ENCODE data around the gene SUSD6. TPM values are rescaled to one million over a fixed set of nuclear protein-coding genes. Genes with fewer than 3 reads are reported as not detected.

SUSD6 gene
- total RNA-seq, 1 experiment from 2014 or later, result 44.7 TPM

DNA sequence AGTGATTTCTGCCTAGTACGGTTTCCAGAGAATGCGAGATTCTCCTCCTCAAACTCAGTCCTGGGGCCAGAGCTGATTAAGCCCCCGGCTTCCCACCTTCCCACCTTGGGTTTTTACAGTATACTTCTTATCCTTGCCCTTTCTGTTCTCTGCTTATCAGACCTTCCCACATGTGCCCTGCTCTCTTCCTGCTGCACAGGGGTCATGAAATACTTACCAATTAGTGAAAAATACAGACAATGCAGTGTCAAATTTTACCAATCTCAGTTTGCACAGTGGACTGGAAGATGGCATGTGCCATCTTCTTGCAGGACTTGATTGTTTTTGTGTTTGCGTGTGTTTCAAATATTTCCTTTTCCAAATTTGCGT is 14.7 kb downstream of the SUSD6 start:
- Mint-ChIP-seq H3K4me1 (ENCODE audit: low read depth, unreplicated experiment) (peaks cover 35% of the 10 kb centered on the region), H3K36me3 (ENCODE audit: insufficient read depth, unreplicated experiment) (peaks cover 2% of the 10 kb centered on the region), H3K27me3 (ENCODE audit: unreplicated experiment) (no peaks in the 10 kb centered on the region), H3K4me3 (ENCODE audit: low read depth, unreplicated experiment) (peak overlapping the region; percentile 25), H3K27ac (ENCODE audit: unreplicated experiment) (peak overlapping the region; percentile 12), H3K9me3 (ENCODE audit: low read depth, unreplicated experiment) (no peaks in the 10 kb centered on the region)
- TF ChIP-seq, protein P1, sequence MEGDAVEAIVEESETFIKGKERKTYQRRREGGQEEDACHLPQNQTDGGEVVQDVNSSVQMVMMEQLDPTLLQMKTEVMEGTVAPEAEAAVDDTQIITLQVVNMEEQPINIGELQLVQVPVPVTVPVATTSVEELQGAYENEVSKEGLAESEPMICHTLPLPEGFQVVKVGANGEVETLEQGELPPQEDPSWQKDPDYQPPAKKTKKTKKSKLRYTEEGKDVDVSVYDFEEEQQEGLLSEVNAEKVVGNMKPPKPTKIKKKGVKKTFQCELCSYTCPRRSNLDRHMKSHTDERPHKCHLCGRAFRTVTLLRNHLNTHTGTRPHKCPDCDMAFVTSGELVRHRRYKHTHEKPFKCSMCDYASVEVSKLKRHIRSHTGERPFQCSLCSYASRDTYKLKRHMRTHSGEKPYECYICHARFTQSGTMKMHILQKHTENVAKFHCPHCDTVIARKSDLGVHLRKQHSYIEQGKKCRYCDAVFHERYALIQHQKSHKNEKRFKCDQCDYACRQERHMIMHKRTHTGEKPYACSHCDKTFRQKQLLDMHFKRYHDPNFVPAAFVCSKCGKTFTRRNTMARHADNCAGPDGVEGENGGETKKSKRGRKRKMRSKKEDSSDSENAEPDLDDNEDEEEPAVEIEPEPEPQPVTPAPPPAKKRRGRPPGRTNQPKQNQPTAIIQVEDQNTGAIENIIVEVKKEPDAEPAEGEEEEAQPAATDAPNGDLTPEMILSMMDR (IDR thresholded peaks at IDR 0.05; ENCODE audit: unreplicated experiment), result no peak
- intact Hi-C loops (cut with micrococcal nuclease; ENCODE audit: unreplicated experiment), result no loop called here
- BruUV-seq (replicated peaks), result no TSS peak
- no peak for DNase-seq
- CTCF ChIA-PET, result no interaction called here

DNA sequence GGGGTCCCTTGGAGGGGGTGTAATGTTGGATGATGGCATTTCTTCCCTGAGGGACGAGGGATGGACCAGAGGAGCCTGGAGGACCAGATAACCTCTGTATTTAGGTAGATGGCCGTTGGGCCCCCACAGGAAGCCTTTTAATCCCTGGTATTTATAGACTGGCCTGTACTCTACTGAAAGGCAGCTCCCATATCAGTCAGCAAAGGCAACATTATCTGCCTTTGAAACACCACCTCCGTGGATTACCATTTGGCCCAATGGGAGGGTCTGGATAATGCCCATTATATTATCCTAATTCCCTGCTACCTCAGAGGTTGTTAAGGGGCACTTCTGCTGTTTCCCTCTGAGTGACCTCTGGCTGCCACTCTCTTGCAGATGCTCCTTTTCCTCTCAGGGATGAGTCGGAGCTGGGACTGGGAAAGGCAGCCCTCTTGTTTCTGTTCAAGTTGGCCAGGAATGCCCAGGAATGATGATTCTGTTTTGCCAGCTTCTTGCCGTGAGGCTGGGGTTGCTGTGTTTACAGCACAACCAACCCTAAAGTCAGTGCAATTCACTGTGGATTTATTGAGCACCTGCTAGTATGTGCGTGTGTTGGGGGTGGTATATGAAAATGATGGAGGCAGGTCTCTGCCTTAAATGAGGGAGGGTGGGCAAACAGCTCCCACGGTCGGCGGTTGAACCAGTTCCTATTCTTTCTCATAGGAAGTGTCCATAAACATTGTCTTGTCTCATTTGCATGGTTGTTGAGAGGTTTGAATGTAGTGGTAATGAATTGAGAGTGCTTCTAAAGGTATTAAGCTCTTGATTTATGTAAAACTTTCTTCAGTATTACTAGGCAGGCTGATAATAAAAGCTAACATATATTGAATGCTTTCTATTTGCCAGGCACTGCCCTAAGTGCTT is 18.1 kb downstream of the SUSD6 start:
- TF ChIP-seq, protein P1 (IDR thresholded peaks at IDR 0.05; ENCODE audit: unreplicated experiment), result no peak

DNA sequence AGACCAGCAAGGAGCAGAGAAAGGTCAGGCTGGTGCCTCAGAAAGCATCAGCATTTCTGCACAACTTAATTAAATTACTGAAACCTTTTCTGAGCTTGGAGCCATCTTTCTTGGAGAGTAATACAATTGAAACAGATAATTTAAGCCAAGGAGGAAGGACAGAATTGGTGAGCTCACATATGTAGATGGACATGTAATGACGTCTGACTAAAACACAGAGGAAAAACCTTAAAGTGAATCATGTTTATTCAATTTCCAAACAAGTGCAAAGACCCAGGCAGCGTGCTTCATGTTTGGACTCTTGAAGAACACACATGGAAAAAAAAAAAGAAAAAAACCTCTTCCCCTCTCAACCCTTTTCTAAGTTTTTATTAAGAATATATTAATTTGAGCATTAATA is 19.0 kb downstream of the SUSD6 start:
- Mint-ChIP-seq H3K9me3 (ENCODE audit: low read depth, unreplicated experiment) (no peaks in the 10 kb centered on the region), H3K4me3 (ENCODE audit: low read depth, unreplicated experiment) (no peak overlapping the region), H3K4me1 (ENCODE audit: low read depth, unreplicated experiment) (peaks cover 42% of the 10 kb centered on the region), H3K36me3 (ENCODE audit: insufficient read depth, unreplicated experiment) (no peaks in the 10 kb centered on the region), H3K27ac (ENCODE audit: unreplicated experiment) (no peak overlapping the region), H3K27me3 (ENCODE audit: unreplicated experiment) (no peaks in the 10 kb centered on the region)
- BruUV-seq (replicated peaks), result no TSS peak
- CTCF ChIA-PET, result interaction anchor here (0.5 to 1.1 kb wide), 2 partner anchors 23 to 46 kb away, joined by 4 to 9 read pairs; no protein-coding TSS in a partner anchor
- intact Hi-C loops (cut with micrococcal nuclease; ENCODE audit: unreplicated experiment), result no loop called here
- DNase-seq, result no peak
- TF ChIP-seq, protein P1 (IDR thresholded peaks at IDR 0.05; ENCODE audit: unreplicated experiment), result no peak

More for the DNA sequence above, 18.1 kb downstream of the SUSD6 start:
- Mint-ChIP-seq H3K27ac (ENCODE audit: unreplicated experiment) (no peak overlapping the region), H3K9me3 (ENCODE audit: low read depth, unreplicated experiment) (no peaks in the 10 kb centered on the region), H3K4me1 (ENCODE audit: low read depth, unreplicated experiment) (peaks cover 39% of the 10 kb centered on the region), H3K36me3 (ENCODE audit: insufficient read depth, unreplicated experiment) (no peaks in the 10 kb centered on the region), H3K4me3 (ENCODE audit: low read depth, unreplicated experiment) (no peak overlapping the region), H3K27me3 (ENCODE audit: unreplicated experiment) (no peaks in the 10 kb centered on the region)
- DNase-seq, result no peak
- CTCF ChIA-PET, result interaction anchor here (0.5 kb wide), 1 partner anchor 45 kb away, joined by 4 read pairs; no protein-coding TSS in a partner anchor
- intact Hi-C loops (cut with micrococcal nuclease; ENCODE audit: unreplicated experiment), result no loop called here
- no TSS peak for BruUV-seq (replicated peaks)

DNA sequence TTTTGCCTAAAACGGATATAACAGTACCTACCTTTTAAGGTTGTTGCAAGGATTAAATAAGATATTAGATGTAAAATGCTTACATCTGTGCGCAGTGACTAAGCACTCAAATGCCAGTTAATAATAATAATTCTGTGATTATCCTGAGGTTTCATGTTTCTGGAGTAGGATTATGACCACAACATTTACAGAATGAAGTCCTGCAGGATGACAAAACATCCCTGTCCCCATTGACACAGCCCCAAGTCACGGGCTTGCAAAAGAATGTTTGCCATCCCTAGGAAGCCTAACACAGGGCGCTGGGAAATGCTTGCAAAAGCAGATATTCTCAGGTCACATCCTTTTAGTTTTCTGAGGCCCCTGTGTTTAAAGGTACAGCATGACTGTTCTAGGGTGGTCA is 20.1 kb downstream of the SUSD6 start:
- Mint-ChIP-seq H3K9me3 (ENCODE audit: low read depth, unreplicated experiment) (no peaks in the 10 kb centered on the region), H3K36me3 (ENCODE audit: insufficient read depth, unreplicated experiment) (no peaks in the 10 kb centered on the region), H3K27me3 (ENCODE audit: unreplicated experiment) (no peaks in the 10 kb centered on the region), H3K27ac (ENCODE audit: unreplicated experiment) (no peak overlapping the region), H3K4me3 (ENCODE audit: low read depth, unreplicated experiment) (no peak overlapping the region), H3K4me1 (ENCODE audit: low read depth, unreplicated experiment) (peaks cover 40% of the 10 kb centered on the region)
- TF ChIP-seq, protein P1 (IDR thresholded peaks at IDR 0.05; ENCODE audit: unreplicated experiment), result no peak
- no peak for DNase-seq
- CTCF ChIA-PET, result no interaction called here
- intact Hi-C loops (cut with micrococcal nuclease; ENCODE audit: unreplicated experiment), result no loop called here
- no TSS peak for BruUV-seq (replicated peaks)
